K562 (cell line): ENCODE data around the gene PDCD6IP. TPM values are rescaled to one million over a fixed set of nuclear protein-coding genes. Genes with fewer than 3 reads are reported as not detected.

Source experiments
- ATAC-seq: fragments of 200-7000 bp; cut with Tn5 transposase; 3 replicates; pipeline ENCODE4 v1.9.1; 2020; ENCODE audit warnings: moderate library complexity
- BruUV-seq: library from RNA; stranded (reverse); fragments of 400-500 nt; replicated peaks from 2 replicates; lab custom pipeline; 2021; lab: Mats Ljungman, UMichigan
- CTCF ChIA-PET: fragments of 300-600 bp; formaldehyde crosslinking; extraction: SDS; loops from one replicate; lab custom pipeline; 2021; ENCODE audit warnings: low intra/inter-chr PET ratio; lab: Yijun Ruan, JAX
- POLR2A ChIA-PET: fragments of 300-600, 350-650 bp; sonication (Branson Sonifier 250); formaldehyde crosslinking; extraction: SDS; loops from one replicate; lab custom pipeline; 2021; ENCODE audit warnings: antibody characterized with exemption, inconsistent platforms; lab: Yijun Ruan, JAX
- DNase-seq, 4 experiments: peaks; one replicate each; pipeline versions ENCODE4 v3.0.0 to v3.0.0-alpha.2; 2011 to 2018; ENCODE audit warnings: low spot score in 3 of 4, mixed read lengths in 3 of 4; ENCODE audit errors: extremely low read depth in 1 of 4
- FAIRE-seq: peaks from 2 replicates; lab custom pipeline; 2011; peaks lifted over from hg19 to GRCh38; lab: Jason Lieb, UNC
- H2AFZ ChIP-seq: 2 replicates; pipeline ENCODE4 v1.6.0; 2011; ENCODE audit warnings: low read depth, low read length, control low read depth, inconsistent platforms
- H3K27ac ChIP-seq: fragments of 200-600 bp; 3 replicates; pipeline ENCODE4 v1.8.0; 2011; ENCODE audit warnings: low read depth, mild to moderate bottlenecking, control low read depth, inconsistent platforms, low read length, moderate library complexity, mixed read lengths; ENCODE audit errors: extremely low read depth
- H3K27me3 ChIP-seq, 2 experiments: fragments of 300-600 bp in 1 of 2; 2 replicates in 1 of 2; 3 replicates in 1 of 2; pipeline versions ENCODE4 v1.6.0 to v1.8.0; 2011; ENCODE audit warnings: inconsistent platforms in 2 of 2, low read length in 2 of 2, mild to moderate bottlenecking in 1 of 2, mixed read lengths in 1 of 2, moderate library complexity in 1 of 2; ENCODE audit not compliant: control insufficient read depth in 2 of 2, insufficient read depth in 2 of 2
- H3K36me3 ChIP-seq: fragments of 300-600 bp; 3 replicates; pipeline ENCODE4 v1.8.0; 2011; ENCODE audit warnings: mild to moderate bottlenecking, low read length, inconsistent platforms; ENCODE audit not compliant: control insufficient read depth, insufficient read depth
- H3K4me1 ChIP-seq, 2 experiments: fragments of 200-600 bp in 1 of 2; replicated peaks in 1 of 2; 2 replicates in 1 of 2; 3 replicates in 1 of 2; pipeline versions ENCODE4 v1.5.1 to v1.8.0; 2011; ENCODE audit warnings: inconsistent platforms in 2 of 2, low read length in 2 of 2, mild to moderate bottlenecking in 1 of 2, mixed read lengths in 1 of 2, moderate library complexity in 1 of 2; ENCODE audit not compliant: control insufficient read depth in 2 of 2, insufficient read depth in 2 of 2
- H3K4me2 ChIP-seq: 2 replicates; pipeline ENCODE4 v1.6.1; 2011; ENCODE audit warnings: low read length, control low read depth, inconsistent platforms, mixed read lengths; ENCODE audit not compliant: insufficient read depth
- H3K4me3 ChIP-seq: fragments of 200-600 bp; sonication (generic), shearing (Covaris generic); 2 replicates; pipeline ENCODE4 v1.5.1; 2016; ENCODE audit warnings: control low read depth, inconsistent platforms
- H3K79me2 ChIP-seq: fragments of 200-600 bp; 3 replicates; pipeline ENCODE4 v1.8.0; 2011; ENCODE audit warnings: low read length, inconsistent platforms; ENCODE audit not compliant: control insufficient read depth, insufficient read depth
- H3K9ac ChIP-seq, 2 experiments: 2 replicates each; pipeline versions ENCODE4 v1.6.0 to v1.6.1; 2011; ENCODE audit warnings: low read depth in 2 of 2, low read length in 2 of 2, control low read depth in 1 of 2, inconsistent platforms in 1 of 2, mild to moderate bottlenecking in 1 of 2, mixed read lengths in 1 of 2; ENCODE audit not compliant: insufficient read depth in 1 of 2
- H3K9me1 ChIP-seq: one replicate; pipeline ENCODE4 v1.6.0; 2011; ENCODE audit warnings: inconsistent platforms, mild to moderate bottlenecking, low read length, moderate library complexity; ENCODE audit not compliant: control insufficient read depth, insufficient read depth
- H3K9me3 ChIP-seq: replicated peaks from 2 replicates; pipeline ENCODE4 v1.5.1; 2011; ENCODE audit warnings: low read depth, low read length, inconsistent platforms; ENCODE audit not compliant: control insufficient read depth, insufficient read depth
- H4K20me1 ChIP-seq: replicated peaks from 2 replicates; pipeline ENCODE4 v1.6.1; 2011; ENCODE audit warnings: low read length, inconsistent platforms, mixed read lengths; ENCODE audit not compliant: control insufficient read depth, insufficient read depth
- BACH1 ChIP-seq: fragments of 200-800 bp; sonication (Bioruptor generic); IDR thresholded peaks from 2 replicates; pipeline ENCODE4 v1.6.1; 2016; ENCODE audit warnings: missing genetic modification characterization, missing compliant biosample characterization
- ETS2 ChIP-seq: IDR thresholded peaks from 2 replicates; pipeline ENCODE4 v1.6.1; 2016; ENCODE audit warnings: borderline replicate concordance, missing genetic modification characterization, mild to moderate bottlenecking, moderate library complexity, missing compliant biosample characterization; ENCODE audit not compliant: poor library complexity, severe bottlenecking
- FOXA3 ChIP-seq, 2 experiments: fragments of 450-650 bp in 1 of 2; sonication (generic) in 1 of 2; formaldehyde crosslinking; IDR thresholded peaks in 1 of 2; conservative IDR thresholded peaks in 1 of 2; 2 replicates each; pipeline versions ENCODE4 v1.4.0 to v1.8.0; 2020 to 2022; ENCODE audit warnings: mild to moderate bottlenecking in 2 of 2, missing genetic modification reagents in 1 of 2
- HIVEP1 ChIP-seq: fragments of 250-450 bp; sonication (Bioruptor Pico); IDR thresholded peaks from 2 replicates; pipeline ENCODE4 v1.4.0; 2020; ENCODE audit warnings: mild to moderate bottlenecking
- HOXB6 ChIP-seq: fragments of 250-450 bp; sonication (Bioruptor Pico); IDR thresholded peaks from 2 replicates; pipeline ENCODE4 v1.5.1; 2022; ENCODE audit warnings: mild to moderate bottlenecking, borderline replicate concordance
- MYBL2 ChIP-seq, 2 experiments: fragments of 450-650 bp in 1 of 2; sonication (generic) in 1 of 2; formaldehyde crosslinking in 1 of 2; IDR thresholded peaks; 2 replicates each; pipeline versions ENCODE4 v1.6.1 to v1.8.1; 2017 to 2022; ENCODE audit warnings: borderline replicate concordance in 1 of 2, inconsistent platforms in 1 of 2, low read depth in 1 of 2, mild to moderate bottlenecking in 1 of 2, missing genetic modification reagents in 1 of 2, moderate library complexity in 1 of 2
- MYNN ChIP-seq, 2 experiments: sonication (generic); formaldehyde crosslinking in 1 of 2; IDR thresholded peaks; 2 replicates each; pipeline versions ENCODE4 v1.5.0 to v1.6.1; 2016 to 2020; ENCODE audit warnings: antibody characterized with exemption in 1 of 2, missing genetic modification reagents in 1 of 2
- NCOA1 ChIP-seq: fragments of 450-650 bp; IDR thresholded peaks from 2 replicates; pipeline ENCODE4 v1.6.1; 2016; ENCODE audit warnings: low read depth
- NCOA2 ChIP-seq, 2 experiments: fragments of 450-650 bp; IDR thresholded peaks; 2 replicates each; pipeline ENCODE4 v1.6.1; 2018; ENCODE audit warnings: mild to moderate bottlenecking in 2 of 2, moderate library complexity in 1 of 2; ENCODE audit not compliant: partially characterized antibody in 2 of 2
- NFE2L1 ChIP-seq: fragments of 450-650 bp; IDR thresholded peaks from 2 replicates; pipeline ENCODE4 v1.6.1; 2016; ENCODE audit warnings: missing genetic modification characterization, low read depth, mild to moderate bottlenecking, missing compliant biosample characterization, moderate library complexity, borderline replicate concordance
- NFIX ChIP-seq: fragments of 250-450 bp; sonication (Bioruptor Pico); IDR thresholded peaks from 2 replicates; pipeline ENCODE4 v1.4.0; 2020; ENCODE audit warnings: low read depth, mild to moderate bottlenecking, moderate library complexity
- NR2C1 ChIP-seq, 2 experiments: fragments of 450-650 bp; IDR thresholded peaks; 2 replicates each; pipeline ENCODE4 v1.6.1; 2017; ENCODE audit warnings: mild to moderate bottlenecking in 2 of 2, antibody characterized with exemption in 1 of 2, inconsistent platforms in 1 of 2, missing compliant biosample characterization in 1 of 2, missing genetic modification characterization in 1 of 2
- SAFB2 ChIP-seq: fragments of 200-400 bp; formaldehyde crosslinking; IDR thresholded peaks from 2 replicates; pipeline ENCODE4 v1.6.1; 2018; ENCODE audit warnings: borderline replicate concordance, low read length, low read depth, moderate library complexity; ENCODE audit not compliant: severe bottlenecking
- SMARCC2 ChIP-seq: fragments of 450-650 bp; IDR thresholded peaks from 2 replicates; pipeline ENCODE4 v1.6.1; 2017; ENCODE audit warnings: antibody characterized with exemption, moderate library complexity, mild to moderate bottlenecking, low read depth
- SPI1 ChIP-seq: IDR thresholded peaks from 2 replicates; pipeline ENCODE4 v1.6.1; 2011; ENCODE audit warnings: low read depth, low read length, control low read depth, borderline replicate concordance
- TGIF2 ChIP-seq: sonication (generic); formaldehyde crosslinking; IDR thresholded peaks from 2 replicates; pipeline ENCODE4 v1.8.1; 2022; ENCODE audit warnings: mild to moderate bottlenecking, missing genetic modification reagents, moderate library complexity
- XRCC3 ChIP-seq: fragments of 450-650 bp; IDR thresholded peaks from 2 replicates; pipeline ENCODE4 v1.6.1; 2017; ENCODE audit warnings: mild to moderate bottlenecking, moderate library complexity
- ZFP36 ChIP-seq: fragments of 150-350 bp; IDR thresholded peaks from 2 replicates; pipeline ENCODE4 v1.6.1; 2018; ENCODE audit warnings: low read length, low read depth; ENCODE audit not compliant: partially characterized antibody
- ZKSCAN8 ChIP-seq: fragments of 200-800 bp; sonication (Bioruptor generic); IDR thresholded peaks from 2 replicates; pipeline ENCODE4 v1.6.1; 2016; ENCODE audit warnings: missing genetic modification characterization, missing compliant biosample characterization
- ZNF589 ChIP-seq: fragments of 200-800 bp; sonication (Bioruptor generic); IDR thresholded peaks from 2 replicates; pipeline ENCODE4 v1.6.1; 2016; ENCODE audit warnings: low read depth, missing genetic modification characterization, missing compliant biosample characterization
- WGBS: fragments of 100-300 bp; shearing (Covaris generic); methylation state at CpG from one replicate; pipeline ENCODE4 v1.1.6; 2016; ENCODE audit warnings: low coverage, mixed read lengths; ENCODE audit not compliant: insufficient coverage; ENCODE audit errors: missing lambda C conversion rate; 5-methylcytosine and 5-hydroxymethylcytosine counted together
- in situ Hi-C: fragments of 300-500 bp; cut with MboI; formaldehyde crosslinking; loops from 4 replicates; pipeline ENCODE4 v1.15.0; 2018; ENCODE audit warnings: inconsistent platforms, mixed read lengths
- intact Hi-C: fragments of 100-400 bp; cut with micrococcal nuclease; formaldehyde crosslinking; loops from 2 replicates; pipeline ENCODE4 v1.14.2; 2022
- polyA plus RNA-seq, 8 experiments: library from polyadenylated mRNA; depleted of rRNA in 4 of 8; stranded (reverse) in 5 of 8; unstranded in 3 of 8; fragments of >200 nt; fragmentation: Nextera tagmentation in 2 of 8; fragmentation: Illumina TruSeq in 1 of 8; extraction: Ambion mirVana in 2 of 8; extraction: Trizol in 1 of 8; gene quantifications; 2 replicates each; pipeline versions ENCODE4 v1.2.1 to v1.2.3, GENCODE V29; 2011 to 2014; ENCODE audit warnings: inconsistent platforms in 1 of 8, missing spikeins in 1 of 8
- total RNA-seq, 7 experiments: library from RNA; depleted of rRNA in 6 of 7; stranded (reverse); fragments of >200 nt in 6 of 7; fragmentation: Illumina TruSeq in 2 of 7; extraction: Trizol in 2 of 7; gene quantifications; 2 replicates each; pipeline versions ENCODE4 v1.2.1 to v1.2.3, GENCODE V29; 2011 to 2021; ENCODE audit warnings: low replicate concordance in 1 of 7
- TF ChIP-seq, protein P1 (sequence below): fragments of 450-650 bp; IDR thresholded peaks from 2 replicates; pipeline ENCODE4 v1.6.1; 2017; ENCODE audit warnings: mild to moderate bottlenecking, moderate library complexity

The PDCD6IP gene
- total and polyA plus RNA-seq, 9 of the 15 experiments (the other 6 are each of a cell fraction or from before 2014, with no cell fraction given) = 40.2 to 302 (median 122) TPM

DNA sequence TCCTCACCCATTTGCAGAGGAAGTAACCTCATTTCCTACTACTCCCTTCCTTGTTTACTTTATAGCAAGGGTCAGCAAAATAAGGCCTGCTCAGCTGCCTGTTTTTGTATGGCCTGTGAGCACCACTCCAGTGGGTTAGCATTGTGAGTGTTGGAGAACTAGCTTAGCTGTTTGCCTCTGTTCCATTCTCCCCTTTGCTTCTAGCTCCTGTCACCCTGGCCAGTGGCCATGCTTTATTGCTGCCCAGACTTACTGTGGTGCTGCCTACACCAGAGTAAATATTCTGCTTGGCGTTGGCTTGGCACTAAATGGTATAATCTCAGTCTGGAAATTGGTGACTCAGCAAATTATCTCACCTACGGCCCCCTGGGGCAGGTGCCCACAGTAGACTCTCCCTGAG is 8.8 kb downstream of the PDCD6IP start (continued):
- TF ChIP-seq MYBL2 (IDR thresholded peaks at IDR 0.05; ENCODE audit: low read depth) (no peak), MYBL2 (CRISPR knock-in tag; IDR thresholded peaks at IDR 0.05; ENCODE audit: borderline replicate concordance) (no peak), NFE2L1 (peak; percentile 37; the same call in 1 of the 2 replicates), FOXA3 (CRISPR knock-in tag; conservative IDR thresholded peaks at IDR 0.05 in 1 of 2, IDR thresholded peaks at IDR 0.05 in 1 of 2) (peak; percentile 43 to 91; a peak in 3 of 4 replicates), SPI1 (0 out of 2 replicates have a peak, but pooled peaks have one; percentile 20), MYNN (IDR thresholded peaks at IDR 0.05) (no peak), MYNN (CRISPR knock-in tag; IDR thresholded peaks at IDR 0.05) (no peak), BACH1 (tag) (peak; percentile 53; the same call in 1 of the 2 replicates), ZNF589 (CRISPR knock-in tag) (no peak), NR2C1 (IDR thresholded peaks at IDR 0.05) (no peak), NR2C1 (tag; IDR thresholded peaks at IDR 0.05) (peak; percentile 38; the same call in 1 of the 2 replicates)

DNA sequence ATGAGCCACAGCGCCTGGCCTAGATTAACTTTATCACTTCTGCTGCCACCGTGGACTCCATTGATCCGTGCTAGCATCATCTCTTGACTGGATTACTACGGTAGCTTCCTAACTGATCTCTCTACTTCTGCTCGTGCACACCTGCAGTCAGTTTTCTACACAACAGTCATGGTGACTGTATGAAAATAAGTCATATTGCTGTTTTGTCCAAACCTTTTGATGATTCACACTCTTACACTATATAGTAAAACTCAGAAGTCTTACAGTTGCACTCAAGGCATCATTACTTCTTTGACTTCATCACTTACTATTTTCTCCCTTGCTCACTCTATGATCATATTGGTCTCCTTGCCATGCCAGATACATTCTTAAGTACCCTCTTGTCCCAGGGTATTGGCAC is 10.1 kb downstream of the PDCD6IP start:
- Histone ChIP-seq H3K27me3 (no peaks in the 10 kb centered on the region), H3K79me2 (peaks cover 98% of the 10 kb centered on the region), H3K27ac (no peak overlapping the region; the same call in 2 of the 3 replicates)
- 71% methylated on average over 5 of the region's 5 CpGs for WGBS
- intact Hi-C loops = no loop called here
- POLR2A ChIA-PET = interaction anchor here (1.5 kb wide), 1 partner anchor 9 kb away, joined by 3 read pairs; no protein-coding TSS in a partner anchor
- TF ChIP-seq HIVEP1 (CRISPR knock-in tag) = no peak
- TF ChIP-seq SMARCC2 = no peak
- no peak for TF ChIP-seq ZFP36
- no peak for TF ChIP-seq NFIX
- no peak for TF ChIP-seq TGIF2
- TF ChIP-seq, protein P1, sequence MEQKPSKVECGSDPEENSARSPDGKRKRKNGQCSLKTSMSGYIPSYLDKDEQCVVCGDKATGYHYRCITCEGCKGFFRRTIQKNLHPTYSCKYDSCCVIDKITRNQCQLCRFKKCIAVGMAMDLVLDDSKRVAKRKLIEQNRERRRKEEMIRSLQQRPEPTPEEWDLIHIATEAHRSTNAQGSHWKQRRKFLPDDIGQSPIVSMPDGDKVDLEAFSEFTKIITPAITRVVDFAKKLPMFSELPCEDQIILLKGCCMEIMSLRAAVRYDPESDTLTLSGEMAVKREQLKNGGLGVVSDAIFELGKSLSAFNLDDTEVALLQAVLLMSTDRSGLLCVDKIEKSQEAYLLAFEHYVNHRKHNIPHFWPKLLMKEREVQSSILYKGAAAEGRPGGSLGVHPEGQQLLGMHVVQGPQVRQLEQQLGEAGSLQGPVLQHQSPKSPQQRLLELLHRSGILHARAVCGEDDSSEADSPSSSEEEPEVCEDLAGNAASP = no peak
- no peak for TF ChIP-seq XRCC3
- no peak for TF ChIP-seq ETS2 (tag)
- no peak for TF ChIP-seq SAFB2
- no peak for TF ChIP-seq NCOA1
- TF ChIP-seq ZKSCAN8 (CRISPR knock-in tag) = no peak
- TF ChIP-seq HOXB6 (CRISPR knock-in tag) = no peak
- no peak for TF ChIP-seq NCOA2 (IDR thresholded peaks at IDR 0.05; ENCODE audit: partially characterized antibody in 2 of 2)
- TF ChIP-seq, all 486 proteins: peak for 0
- no TSS peak for BruUV-seq
- Histone ChIP-seq H3K4me1 (peaks cover 4 to 11% of the 10 kb centered on the region in 2 experiments; a peak in 3 of 5 replicates), H4K20me1 (peaks cover 13% of the 10 kb centered on the region; the same call in 1 of the 2 replicates), H3K4me2 (no peak overlapping the region), H3K9me3 (peaks cover 6% of the 10 kb centered on the region; the same call in 1 of the 2 replicates), H3K9me1 (no peaks in the 10 kb centered on the region), H3K4me3 (no peak overlapping the region), H2AFZ (no peak overlapping the region), H3K9ac (no peak overlapping the region), H3K36me3 (peaks cover 55% of the 10 kb centered on the region)
- in situ Hi-C loops = no loop called here
- no peak for FAIRE-seq
- ATAC-seq = no peak
- DNase-seq = no peak
- CTCF ChIA-PET = no interaction called here
